ENCODE results near the gene NPM1. TPM values are rescaled to one million over a fixed set of nuclear protein-coding genes. Genes with fewer than 3 reads are reported as not detected.

Gene NPM1
- total RNA-seq, 1 experiment from 2014 or later, result 1,998 TPM

- no peak for DNase-seq (ENCODE audit: low spot score)
- intact Hi-C loops (cut with micrococcal nuclease; ENCODE audit: unreplicated experiment), result no loop called here
- TF ChIP-seq EZH2 (IDR thresholded peaks at IDR 0.05; ENCODE audit: borderline replicate concordance, low read depth, low read length, poor library complexity, severe bottlenecking) (no peak), CTCF (conservative IDR thresholded peaks at IDR 0.05; ENCODE audit: low read depth, low read length) (no peak)
- no peaks in the 10 kb centered on the region for H3K9me3 ChIP-seq (ENCODE audit: low read depth, low read length, poor library complexity, severe bottlenecking)
- no peak overlapping the region for H3K4me3 ChIP-seq (ENCODE audit: low read depth, low read length, poor library complexity, severe bottlenecking)
- no peaks in the 10 kb centered on the region for H3K4me1 ChIP-seq (ENCODE audit: insufficient read depth, low read length, poor library complexity, severe bottlenecking)
- no TSS peak for BruUV-seq (replicated peaks)
- no peak overlapping the region for H3K27ac ChIP-seq (ENCODE audit: low read depth, low read length, poor library complexity, severe bottlenecking)
- CTCF ChIA-PET, result no interaction called here
- H3K36me3 ChIP-seq (ENCODE audit: insufficient read depth, low read length, poor library complexity, severe bottlenecking), result no peaks in the 10 kb centered on the region
- POLR2A ChIA-PET (ENCODE audit: low non-redundant PET), result no interaction called here
- no peaks in the 10 kb centered on the region for H3K27me3 ChIP-seq (replicated peaks; ENCODE audit: insufficient read depth, low read depth, low read length, poor library complexity)
Observed at GRCh38 chr5:171367424-171368370, 20.0 kb upstream of the NPM1 start.

GRCh38 chr5:171369056-171369455 is 18.6 kb upstream of the NPM1 start:
- POLR2A ChIA-PET (ENCODE audit: low non-redundant PET), result no interaction called here
- Histone ChIP-seq H3K9me3 (ENCODE audit: low read depth, low read length, poor library complexity, severe bottlenecking) (no peaks in the 10 kb centered on the region), H3K27me3 (replicated peaks; ENCODE audit: insufficient read depth, low read depth, low read length, poor library complexity) (no peaks in the 10 kb centered on the region), H3K36me3 (ENCODE audit: insufficient read depth, low read length, poor library complexity, severe bottlenecking) (no peaks in the 10 kb centered on the region), H3K4me3 (ENCODE audit: low read depth, low read length, poor library complexity, severe bottlenecking) (no peak overlapping the region), H3K4me1 (ENCODE audit: insufficient read depth, low read length, poor library complexity, severe bottlenecking) (no peaks in the 10 kb centered on the region), H3K27ac (ENCODE audit: low read depth, low read length, poor library complexity, severe bottlenecking) (no peak overlapping the region)
- CTCF ChIA-PET, result no interaction called here
- intact Hi-C loops (cut with micrococcal nuclease; ENCODE audit: unreplicated experiment), result no loop called here
- no peak for DNase-seq (ENCODE audit: low spot score)
- TF ChIP-seq CTCF (conservative IDR thresholded peaks at IDR 0.05; ENCODE audit: low read depth, low read length) (no peak), EZH2 (IDR thresholded peaks at IDR 0.05; ENCODE audit: borderline replicate concordance, low read depth, low read length, poor library complexity, severe bottlenecking) (no peak)
- no TSS peak for BruUV-seq (replicated peaks)

- no peak for DNase-seq (ENCODE audit: low spot score)
- intact Hi-C loops (cut with micrococcal nuclease; ENCODE audit: unreplicated experiment), result no loop called here
- Histone ChIP-seq H3K4me1 (ENCODE audit: insufficient read depth, low read length, poor library complexity, severe bottlenecking) (no peaks in the 10 kb centered on the region), H3K9me3 (ENCODE audit: low read depth, low read length, poor library complexity, severe bottlenecking) (no peaks in the 10 kb centered on the region), H3K27ac (ENCODE audit: low read depth, low read length, poor library complexity, severe bottlenecking) (no peak overlapping the region), H3K27me3 (replicated peaks; ENCODE audit: insufficient read depth, low read depth, low read length, poor library complexity) (no peaks in the 10 kb centered on the region), H3K4me3 (ENCODE audit: low read depth, low read length, poor library complexity, severe bottlenecking) (no peak overlapping the region), H3K36me3 (ENCODE audit: insufficient read depth, low read length, poor library complexity, severe bottlenecking) (no peaks in the 10 kb centered on the region)
- ChIA-PET POLR2A (ENCODE audit: low non-redundant PET) (no interaction called here), CTCF (no interaction called here)
- no peak for TF ChIP-seq CTCF (conservative IDR thresholded peaks at IDR 0.05; ENCODE audit: low read depth, low read length)
- no peak for TF ChIP-seq EZH2 (IDR thresholded peaks at IDR 0.05; ENCODE audit: borderline replicate concordance, low read depth, low read length, poor library complexity, severe bottlenecking)
- no TSS peak for BruUV-seq (replicated peaks)
Observed at GRCh38 chr5:171369898-171370297, 17.8 kb upstream of the NPM1 start.
